Activated CD4-positive, alpha-beta T cell treated with anti-CD3 and anti-CD28 coated beads for 36 hours (primary cell): ENCODE results near the gene GTPBP8. TPM values are rescaled to one million over a fixed set of nuclear protein-coding genes. Genes with fewer than 3 reads are reported as not detected.

Source experiments
- ATAC-seq: fragments of 200-7000 bp; cut with Tn5 transposase; one replicate; pipeline ENCODE4 v1.10.0; 2021; ENCODE audit warnings: mild to moderate bottlenecking, moderate library complexity
- CTCF ChIA-PET: fragments of 350-600 bp; sonication (Branson Sonifier 250); formaldehyde crosslinking; loops from one replicate; lab custom pipeline; 2021; ENCODE audit warnings: antibody characterized with exemption; lab: Charles Lee
- POLR2A ChIA-PET: fragments of 350-600 bp; sonication (Branson Sonifier 250); formaldehyde crosslinking; loops from one replicate; lab custom pipeline; 2021; ENCODE audit warnings: antibody characterized with exemption, inconsistent platforms; lab: Charles Lee
- DNase-seq: peaks from one replicate; pipeline ENCODE4 v3.0.0-alpha.2; 2020
- H3K27ac Mint-ChIP-seq: one replicate; pipeline ENCODE4 v1.8.0; 2021; ENCODE audit warnings: mixed read lengths
- H3K27me3 Mint-ChIP-seq: one replicate; pipeline ENCODE4 v1.8.0; 2021; ENCODE audit warnings: mixed read lengths
- H3K36me3 Mint-ChIP-seq: one replicate; pipeline ENCODE4 v1.8.0; 2021; ENCODE audit warnings: low read depth, mixed read lengths
- H3K4me1 Mint-ChIP-seq: one replicate; pipeline ENCODE4 v1.8.0; 2021; ENCODE audit warnings: mixed read lengths
- H3K4me3 Mint-ChIP-seq: one replicate; pipeline ENCODE4 v1.8.0; 2021; ENCODE audit warnings: mild to moderate bottlenecking, moderate library complexity, mixed read lengths
- H3K9me3 Mint-ChIP-seq: one replicate; pipeline ENCODE4 v1.8.0; 2021; ENCODE audit warnings: low read depth, mixed read lengths
- intact Hi-C, 2 experiments: fragments of 100-400 bp; cut with DNase I in 1 of 2; cut with micrococcal nuclease in 1 of 2; formaldehyde crosslinking; loops; one replicate each; pipeline versions ENCODE4 v1.14.2 to v1.15.1; 2022 to 2024; cut with DNase I, micrococcal nuclease
- total RNA-seq, 2 experiments: library from RNA; stranded (reverse); gene quantifications; one replicate each; pipeline ENCODE4 v1.2.3, GENCODE V29; 2021

Gene GTPBP8
- total RNA-seq, 2 experiments from 2014 or later: 34.3 to 43.0 TPM

DNA sequence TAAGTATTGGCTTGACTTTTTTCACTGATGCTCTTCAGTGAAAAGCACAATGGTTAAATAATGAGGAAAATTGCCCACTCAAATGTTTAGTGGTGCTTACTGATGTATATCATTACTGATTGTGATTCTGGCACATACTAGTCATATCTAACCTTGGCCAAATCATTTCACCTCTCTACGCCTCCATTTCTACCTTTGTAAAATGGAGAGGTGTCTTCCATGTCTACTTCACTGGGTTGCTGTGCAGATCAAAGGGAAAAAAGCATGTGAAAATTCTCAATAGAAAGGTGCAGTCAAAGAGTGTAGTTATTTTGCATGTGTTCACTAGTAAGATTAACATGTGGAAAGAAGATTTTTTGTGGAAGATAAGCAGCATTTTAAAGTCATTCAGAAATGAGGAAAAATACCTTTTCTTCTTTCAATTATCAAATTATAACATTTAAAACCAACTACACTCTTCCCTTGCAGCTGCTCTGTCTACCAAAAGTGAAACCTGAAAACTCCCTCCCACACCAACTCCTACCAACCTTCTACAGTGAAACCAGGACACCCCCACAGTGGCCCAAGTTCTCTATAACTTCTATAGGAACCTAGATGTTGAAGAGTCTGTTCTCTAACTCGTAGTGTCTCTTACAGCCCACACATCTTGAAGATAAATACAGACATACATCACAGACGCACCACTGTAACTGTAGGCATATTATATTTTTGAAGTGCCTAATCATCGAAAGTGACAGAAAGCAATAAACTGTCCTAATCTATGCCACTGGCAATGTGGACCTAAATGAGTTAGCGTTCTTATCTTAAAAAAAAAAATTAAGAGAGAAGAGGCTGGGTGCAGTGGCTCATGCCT is 17.2 kb upstream of the GTPBP8 start:
- peak overlapping the region; percentile 73 for H3K4me3 Mint-ChIP-seq
- CTCF ChIA-PET: interaction anchor here (1.0 to 4.7 kb wide), 10 partner anchors 9 to 297 kb away, joined by 3 to 21 read pairs (median 6); no protein-coding TSS in a partner anchor
- POLR2A ChIA-PET: interaction anchor here (0.6 to 1.0 kb wide), 2 partner anchors 22 to 88 kb away, joined by 3 to 5 read pairs; no protein-coding TSS in a partner anchor
- H3K4me1 Mint-ChIP-seq: peaks cover 87% of the 10 kb centered on the region
- DNase-seq (peak; percentile 69), ATAC-seq (peak; percentile 87)
- no peaks in the 10 kb centered on the region for H3K9me3 Mint-ChIP-seq
- no peaks in the 10 kb centered on the region for H3K36me3 Mint-ChIP-seq
- peak overlapping the region; percentile 91 for H3K27ac Mint-ChIP-seq
- intact Hi-C loops: loop anchor here (1.0 to 10.0 kb wide), 8 partner anchors 15 to 839 kb away; partner anchors contain the start of gene GCSAM (in 1 of the 2)
- peaks cover 2% of the 10 kb centered on the region for H3K27me3 Mint-ChIP-seq

DNA sequence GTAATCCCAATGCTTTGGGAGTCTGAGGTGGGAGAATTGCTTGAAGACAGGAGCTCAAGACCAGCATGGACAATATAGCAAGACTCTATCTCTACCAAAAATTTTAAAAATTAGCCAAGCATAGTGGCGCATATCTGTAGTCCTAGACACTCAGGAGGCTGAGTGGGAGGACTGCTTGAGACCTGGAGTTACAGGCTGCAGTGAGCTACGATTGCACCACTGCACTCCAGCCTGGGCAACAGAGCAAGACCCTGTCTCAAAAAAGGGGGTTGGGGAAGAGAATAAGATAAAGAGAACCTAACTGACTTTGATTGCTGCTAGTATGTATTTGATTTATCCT is 16.6 kb upstream of the GTPBP8 start:
- H3K9me3 Mint-ChIP-seq: no peaks in the 10 kb centered on the region
- H3K4me3 Mint-ChIP-seq: peak overlapping the region; percentile 73
- POLR2A ChIA-PET: interaction anchor here (0.6 kb wide), 1 partner anchor 22 kb away, joined by 5 read pairs; no protein-coding TSS in a partner anchor
- peaks cover 2% of the 10 kb centered on the region for H3K27me3 Mint-ChIP-seq
- CTCF ChIA-PET: interaction anchor here (0.9 to 4.7 kb wide), 9 partner anchors 9 to 239 kb away, joined by 3 to 21 read pairs (median 6); no protein-coding TSS in a partner anchor
- peak overlapping the region; percentile 91 for H3K27ac Mint-ChIP-seq
- DNase-seq (no peak), ATAC-seq (peak; percentile 13)
- intact Hi-C loops: loop anchor here (5.0 to 10.0 kb wide), 3 partner anchors 33 to 839 kb away; partner anchors contain the start of gene GCSAM (in 1 of the 2)
- no peaks in the 10 kb centered on the region for H3K36me3 Mint-ChIP-seq
- H3K4me1 Mint-ChIP-seq: peaks cover 84% of the 10 kb centered on the region

DNA sequence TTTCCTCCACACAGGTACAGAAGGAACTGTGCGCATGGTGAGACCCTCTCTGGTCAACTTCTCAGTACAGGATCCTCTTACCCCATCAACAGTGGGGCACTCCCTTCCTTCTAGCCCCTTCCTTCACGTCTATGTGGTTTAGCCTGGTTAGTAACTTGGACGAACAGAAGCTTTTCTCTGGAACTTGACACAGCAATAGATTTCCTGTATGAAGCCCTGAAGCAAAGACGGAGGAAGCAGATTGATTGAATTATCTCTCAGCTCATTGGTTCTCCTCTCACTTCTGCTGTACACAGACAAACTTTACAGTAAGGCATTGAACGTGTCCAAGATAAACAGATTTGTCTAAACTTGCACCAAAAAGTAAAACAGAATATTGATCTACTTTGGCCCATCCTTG is 15.9 kb upstream of the GTPBP8 start, which contains the start of gene CD200R1:
Gene CD200R1 (minus strand): TSS at position 210 of the 400 bp plus-strand sequence. CDS start 246 bp downstream, outside the sequence.
- Mint-ChIP-seq H3K27ac (peak within 1 kb of the TSS; percentile 91), H3K27me3 (peaks cover 2% of the 10 kb centered on the region), H3K4me3 (peak within 1 kb of the TSS; percentile 73), H3K4me1 (peaks cover 82% of the 10 kb centered on the region), H3K9me3 (no peaks in the 10 kb centered on the region), H3K36me3 (no peaks in the 10 kb centered on the region)
- ATAC-seq (no peak), DNase-seq (no peak)
- ChIA-PET POLR2A (interaction anchor here (1.0 kb wide), 1 partner anchor 44 kb away, joined by 3 read pairs; a partner anchor contains a TSS), CTCF (interaction anchor here (0.6 to 4.7 kb wide), 11 partner anchors 9 to 241 kb away, joined by 3 to 21 read pairs (median 6); no protein-coding TSS in a partner anchor)
- intact Hi-C loops: loop anchor here (5.0 to 10.0 kb wide), 4 partner anchors 32 to 840 kb away; partner anchors contain the start of genes ATG3 (in 1 of the 2), GCSAM (in 1 of the 2) and SLC35A5 (in 1 of the 2)

DNA sequence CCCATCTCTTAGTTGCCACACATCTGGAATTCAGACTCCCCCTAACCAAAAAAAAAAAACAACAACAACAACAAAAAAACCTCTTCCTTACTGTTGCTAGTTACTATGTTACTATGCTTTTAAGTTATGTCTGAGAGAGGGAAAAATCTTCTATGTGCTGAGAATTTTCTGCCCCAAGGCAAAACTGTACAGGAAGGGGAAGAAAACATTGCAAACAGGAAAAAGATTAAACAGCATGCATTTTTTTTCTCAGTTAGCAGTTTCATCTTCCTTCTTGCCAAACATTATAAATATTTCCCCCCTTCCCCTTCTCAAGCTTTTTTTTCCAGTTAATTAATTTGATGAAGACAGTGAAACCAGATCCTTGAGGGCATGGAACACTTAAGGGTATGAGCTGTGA is 14.8 kb upstream of the GTPBP8 start:
- peaks cover 2% of the 10 kb centered on the region for H3K27me3 Mint-ChIP-seq
- peak overlapping the region; percentile 82 for H3K27ac Mint-ChIP-seq
- intact Hi-C loops: loop anchor here in 1 of 2 experiments (5.0 to 10.0 kb wide), 2 partner anchors 414 to 841 kb away; partner anchors contain the start of genes ATG3, GCSAM and SLC35A5
- DNase-seq (no peak), ATAC-seq (no peak)
- H3K4me1 Mint-ChIP-seq: peaks cover 78% of the 10 kb centered on the region
- CTCF ChIA-PET: interaction anchor here (0.9 to 4.7 kb wide), 5 partner anchors 9 to 241 kb away, joined by 3 to 21 read pairs (median 4); no protein-coding TSS in a partner anchor
- no peaks in the 10 kb centered on the region for H3K9me3 Mint-ChIP-seq
- POLR2A ChIA-PET: no interaction called here
- no peaks in the 10 kb centered on the region for H3K36me3 Mint-ChIP-seq
- H3K4me3 Mint-ChIP-seq: peak overlapping the region; percentile 22

DNA sequence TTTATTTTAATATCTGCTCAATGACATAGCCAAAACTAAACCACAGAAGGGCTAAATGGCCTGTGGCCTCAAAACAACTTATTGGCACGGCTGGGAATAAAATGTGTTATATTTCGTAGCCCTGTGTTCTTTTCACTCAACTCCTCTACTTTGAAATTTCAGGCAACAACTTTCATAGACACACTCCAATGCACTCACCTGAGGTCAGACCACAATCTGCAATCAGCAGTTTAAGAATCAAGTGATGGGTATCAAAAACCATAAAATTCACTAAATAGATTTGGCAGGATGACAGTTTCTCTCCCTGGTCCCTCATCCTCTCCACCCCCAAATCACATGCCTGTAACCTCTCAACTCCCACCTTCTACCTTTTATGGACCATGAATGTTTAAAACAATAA is 13.8 kb upstream of the GTPBP8 start:
- intact Hi-C loops: loop anchor here in 1 of 2 experiments (5.0 to 10.0 kb wide), 2 partner anchors 415 to 842 kb away; partner anchors contain the start of genes ATG3, GCSAM and SLC35A5
- Mint-ChIP-seq H3K9me3 (no peaks in the 10 kb centered on the region), H3K27me3 (no peaks in the 10 kb centered on the region), H3K27ac (peak overlapping the region; percentile 68), H3K36me3 (no peaks in the 10 kb centered on the region), H3K4me3 (no peak overlapping the region), H3K4me1 (peaks cover 73% of the 10 kb centered on the region)
- ATAC-seq: no peak
- DNase-seq: no peak
- ChIA-PET POLR2A (no interaction called here), CTCF (interaction anchor here (0.5 to 4.7 kb wide), 6 partner anchors 8 to 242 kb away, joined by 3 to 21 read pairs (median 4); no protein-coding TSS in a partner anchor)

- no peak for ATAC-seq
- DNase-seq: no peak
- Mint-ChIP-seq H3K4me1 (peaks cover 73% of the 10 kb centered on the region), H3K9me3 (no peaks in the 10 kb centered on the region), H3K27me3 (no peaks in the 10 kb centered on the region), H3K4me3 (no peak overlapping the region), H3K27ac (no peak overlapping the region), H3K36me3 (no peaks in the 10 kb centered on the region)
- CTCF ChIA-PET: interaction anchor here (0.6 to 6.6 kb wide), 33 partner anchors 8 to 938 kb away, joined by 3 to 83 read pairs (median 4); partner anchors contain the start of genes CCDC80 and GTPBP8
- POLR2A ChIA-PET: interaction anchor here (0.7 kb wide), 1 partner anchor 30 kb away, joined by 3 read pairs; no protein-coding TSS in a partner anchor
- intact Hi-C loops: loop anchor here (1.0 to 10.0 kb wide), 5 partner anchors 245 to 845 kb away; partner anchors contain the start of genes ATG3 (in 1 of the 2), GCSAM (in 1 of the 2) and SLC35A5 (in 1 of the 2)
Measured at GRCh38 chr3:112979244-112979832, 11.4 kb upstream of the GTPBP8 start.

DNA sequence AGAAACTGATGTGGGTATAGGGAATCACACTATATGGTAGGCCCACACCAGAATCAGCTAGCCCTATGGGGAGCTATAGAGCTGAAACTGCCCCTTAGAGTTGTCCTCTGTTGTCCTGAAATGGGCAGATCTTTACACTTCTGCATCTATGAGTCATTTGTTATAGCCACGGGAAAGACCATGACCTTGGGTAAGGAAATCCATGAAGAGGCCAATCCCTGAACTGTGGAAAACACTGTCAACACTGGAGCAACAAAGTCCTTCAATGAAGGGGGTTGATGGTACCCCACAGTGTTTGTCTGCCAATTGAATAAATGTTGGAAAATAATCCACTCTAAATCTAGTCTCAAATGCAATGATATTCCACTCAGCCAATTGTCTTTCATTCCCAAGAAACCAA is 10.7 kb upstream of the GTPBP8 start:
- ChIA-PET POLR2A (no interaction called here), CTCF (interaction anchor here (0.6 to 6.6 kb wide), 12 partner anchors 9 to 338 kb away, joined by 3 to 83 read pairs (median 6); partner anchors contain the start of genes CCDC80 and GTPBP8)
- H3K4me1 Mint-ChIP-seq: peaks cover 73% of the 10 kb centered on the region
- H3K27me3 Mint-ChIP-seq: no peaks in the 10 kb centered on the region
- DNase-seq: no peak
- no peaks in the 10 kb centered on the region for H3K9me3 Mint-ChIP-seq
- no peak overlapping the region for H3K4me3 Mint-ChIP-seq
- ATAC-seq: no peak
- intact Hi-C loops: no loop called here
- H3K36me3 Mint-ChIP-seq: no peaks in the 10 kb centered on the region
- no peak overlapping the region for H3K27ac Mint-ChIP-seq

DNA sequence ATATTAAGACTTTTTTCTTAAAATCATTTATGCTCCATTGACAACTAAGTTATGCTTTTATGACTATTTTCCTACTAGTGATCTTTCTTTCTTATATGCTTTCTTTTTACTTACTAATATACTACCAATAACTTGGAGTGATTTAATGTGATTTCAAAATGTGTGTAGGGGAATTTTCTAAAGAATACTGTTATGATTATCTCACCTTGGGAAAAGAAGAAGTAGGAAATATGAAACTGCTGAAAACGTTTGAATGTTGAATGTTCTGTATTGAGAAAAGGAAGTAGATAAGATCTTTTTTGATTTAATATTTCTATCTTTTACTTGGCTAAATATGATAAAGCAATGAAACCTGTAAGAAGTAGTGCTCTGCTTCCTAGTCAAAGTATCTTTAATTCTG is 8.1 kb upstream of the GTPBP8 start:
- H3K36me3 Mint-ChIP-seq: no peaks in the 10 kb centered on the region
- H3K9me3 Mint-ChIP-seq: no peaks in the 10 kb centered on the region
- H3K27ac Mint-ChIP-seq: no peak overlapping the region
- H3K4me3 Mint-ChIP-seq: no peak overlapping the region
- POLR2A ChIA-PET: no interaction called here
- DNase-seq (no peak), ATAC-seq (no peak)
- CTCF ChIA-PET: interaction anchor here (0.6 to 6.6 kb wide), 3 partner anchors 15 to 247 kb away, joined by 3 to 83 read pairs (median 5); no protein-coding TSS in a partner anchor
- intact Hi-C loops: no loop called here
- H3K27me3 Mint-ChIP-seq: no peaks in the 10 kb centered on the region
- H3K4me1 Mint-ChIP-seq: peaks cover 67% of the 10 kb centered on the region

DNA sequence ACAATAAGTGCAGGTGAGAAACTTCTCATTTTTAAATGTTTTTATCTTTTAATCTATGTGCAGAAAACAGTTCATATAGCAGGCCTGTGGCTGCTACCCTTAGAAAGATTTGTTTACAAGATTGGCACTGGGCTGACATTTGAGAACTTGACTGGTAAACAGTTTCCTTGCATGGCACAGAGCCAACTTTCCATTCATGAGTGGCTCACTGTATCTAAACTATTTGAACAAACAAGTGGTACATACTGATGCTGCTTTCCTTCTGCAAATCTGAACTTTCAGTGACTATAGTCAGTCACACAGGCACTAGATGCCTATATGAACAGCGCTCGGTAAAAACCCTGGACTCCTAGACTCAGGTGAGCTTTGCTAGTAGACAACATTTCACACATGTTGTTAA is 6.3 kb upstream of the GTPBP8 start:
- ATAC-seq (peak; percentile 57), DNase-seq (peak; percentile 48)
- H3K27me3 Mint-ChIP-seq: no peaks in the 10 kb centered on the region
- H3K4me3 Mint-ChIP-seq: no peak overlapping the region
- ChIA-PET CTCF (interaction anchor here (1.2 to 6.6 kb wide), 5 partner anchors 10 to 342 kb away, joined by 4 to 83 read pairs (median 5); partner anchors contain the start of gene CD200R1), POLR2A (no interaction called here)
- no peaks in the 10 kb centered on the region for H3K36me3 Mint-ChIP-seq
- no peak overlapping the region for H3K27ac Mint-ChIP-seq
- no peaks in the 10 kb centered on the region for H3K9me3 Mint-ChIP-seq
- intact Hi-C loops: no loop called here
- peaks cover 58% of the 10 kb centered on the region for H3K4me1 Mint-ChIP-seq

GRCh38 chr3:112987710-112988334 is 3.0 kb upstream of the GTPBP8 start:
- intact Hi-C loops: no loop called here
- ATAC-seq (no peak), DNase-seq (no peak)
- Mint-ChIP-seq H3K4me1 (peaks cover 68% of the 10 kb centered on the region), H3K27me3 (no peaks in the 10 kb centered on the region), H3K9me3 (no peaks in the 10 kb centered on the region), H3K4me3 (no peak overlapping the region), H3K36me3 (peaks cover 6% of the 10 kb centered on the region), H3K27ac (peak overlapping the region; percentile 81)
- ChIA-PET POLR2A (no interaction called here), CTCF (interaction anchor here (0.7 to 6.9 kb wide), 7 partner anchors 8 to 345 kb away, joined by 3 to 48 read pairs (median 4); partner anchors contain the start of gene CD200R1)
